SK-N-SH (cell line): ENCODE measurements around the gene WDR3. TPM values are rescaled to one million over a fixed set of nuclear protein-coding genes. Genes with fewer than 3 reads are reported as not detected.

ENCODE experiments used
- CTCF ChIA-PET: fragments of 300-600, 350-600 bp; formaldehyde crosslinking; extraction: SDS; loops from one replicate; lab custom pipeline; 2021; lab: Yijun Ruan, JAX
- POLR2A ChIA-PET: fragments of 350-600 bp; sonication (Branson Sonifier 250); formaldehyde crosslinking; extraction: SDS; loops from one replicate; lab custom pipeline; 2020; ENCODE audit warnings: antibody characterized with exemption, inconsistent platforms; lab: Yijun Ruan, JAX
- DNase-seq: peaks from one replicate; pipeline ENCODE4 v3.0.0; 2012
- H2AFZ ChIP-seq: fragments of 200-600 bp; sonication (generic); 2 replicates; pipeline ENCODE4 v1.8.1; 2016; ENCODE audit warnings: antibody characterized with exemption, mild to moderate bottlenecking, low read depth
- H3F3A ChIP-seq: fragments of 200-600 bp; sonication (generic); replicated peaks from 2 replicates; pipeline ENCODE3; 2016; ENCODE audit warnings: antibody characterized with exemption, mild to moderate bottlenecking; ENCODE audit not compliant: insufficient read depth
- H3K27ac ChIP-seq, 2 experiments: fragments of 200-500 bp in 1 of 2; fragments of 200-600 bp in 1 of 2; sonication (Bioruptor generic) in 1 of 2; sonication (generic), shearing (Covaris generic) in 1 of 2; 2 replicates each; pipeline versions ENCODE4 v1.5.1 to v1.6.1; 2014 to 2016; ENCODE audit warnings: low read depth in 2 of 2, inconsistent platforms in 1 of 2, low read length in 1 of 2, mild to moderate bottlenecking in 1 of 2, mixed read lengths in 1 of 2
- H3K27me3 ChIP-seq: fragments of 200-600 bp; sonication (generic), shearing (Covaris generic); 2 replicates; pipeline ENCODE4 v1.6.1; 2016; ENCODE audit warnings: mixed run types; ENCODE audit not compliant: insufficient read depth
- H3K36me3 ChIP-seq, 2 experiments: fragments of 200-500 bp in 1 of 2; fragments of 200-600 bp in 1 of 2; sonication (Bioruptor generic) in 1 of 2; sonication (generic) in 1 of 2; replicated peaks in 1 of 2; 2 replicates each; pipeline versions ENCODE3 to v1.5.1; 2014 to 2016; ENCODE audit warnings: low read length in 1 of 2, mild to moderate bottlenecking in 1 of 2; ENCODE audit not compliant: insufficient read depth in 2 of 2, control insufficient read depth in 1 of 2
- H3K4me1 ChIP-seq, 2 experiments: fragments of 200-500 bp in 1 of 2; fragments of 200-600 bp in 1 of 2; sonication (Bioruptor generic) in 1 of 2; sonication (generic), shearing (Covaris generic) in 1 of 2; 2 replicates each; pipeline versions ENCODE4 v1.5.1 to v1.6.1; 2014 to 2016; ENCODE audit warnings: low read depth in 1 of 2, low read length in 1 of 2, mixed run types in 1 of 2; ENCODE audit not compliant: insufficient read depth in 2 of 2, control insufficient read depth in 1 of 2
- H3K4me2 ChIP-seq: fragments of 200-600 bp; sonication (generic), shearing (Covaris generic); 2 replicates; pipeline ENCODE4 v1.6.1; 2017; ENCODE audit warnings: mixed run types
- H3K4me3 ChIP-seq, 2 experiments: fragments of 200-500 bp in 1 of 2; fragments of 200-600 bp in 1 of 2; sonication (Bioruptor generic) in 1 of 2; sonication (generic), shearing (Covaris generic) in 1 of 2; 2 replicates each; pipeline versions ENCODE4 v1.5.1 to v1.8.1; 2014 to 2016; ENCODE audit warnings: low read depth in 2 of 2, inconsistent platforms in 1 of 2, low read length in 1 of 2, mild to moderate bottlenecking in 1 of 2, mixed read lengths in 1 of 2, moderate library complexity in 1 of 2
- H3K79me2 ChIP-seq: fragments of 200-600 bp; sonication (generic); 2 replicates; pipeline ENCODE4 v1.8.1; 2017; ENCODE audit warnings: mild to moderate bottlenecking; ENCODE audit not compliant: insufficient read depth
- H3K9ac ChIP-seq: fragments of 200-600 bp; sonication (generic); 2 replicates; pipeline ENCODE4 v1.6.1; 2017; ENCODE audit warnings: mixed run types
- H3K9me2 ChIP-seq: fragments of 200-600 bp; sonication (generic); 2 replicates; pipeline ENCODE4 v1.6.1; 2017; ENCODE audit warnings: mixed run types
- H3K9me3 ChIP-seq: fragments of 200-600 bp; sonication (generic); 2 replicates; pipeline ENCODE4 v1.6.1; 2017; ENCODE audit warnings: mixed run types, mild to moderate bottlenecking, moderate library complexity
- H4K20me1 ChIP-seq: fragments of 200-600 bp; sonication (generic); 2 replicates; pipeline ENCODE4 v1.6.1; 2017; ENCODE audit warnings: mild to moderate bottlenecking, mixed run types; ENCODE audit not compliant: insufficient read depth
- CTCF ChIP-seq: fragments of 200-600 bp; sonication (generic); IDR thresholded peaks from 2 replicates; pipeline ENCODE4 v1.6.1; 2017; ENCODE audit warnings: antibody characterized with exemption, mild to moderate bottlenecking, moderate library complexity
- ELF1 ChIP-seq: IDR thresholded peaks from 2 replicates; pipeline ENCODE4 v1.4.0; 2012
- EZH2phosphoT487 ChIP-seq: fragments of 200-600 bp; sonication (generic); IDR thresholded peaks from 2 replicates; pipeline ENCODE4 v1.6.1; 2017; ENCODE audit warnings: low read depth, mixed run types, mild to moderate bottlenecking, antibody characterized with exemption, moderate library complexity, borderline replicate concordance
- FOSL2 ChIP-seq: IDR thresholded peaks from 2 replicates; pipeline ENCODE4 v1.4.0; 2012; ENCODE audit warnings: low read depth, mild to moderate bottlenecking, moderate library complexity, borderline replicate concordance
- FOXM1 ChIP-seq: IDR thresholded peaks from 2 replicates; pipeline ENCODE4 v1.4.0; 2012; ENCODE audit warnings: low read depth, mild to moderate bottlenecking
- GATA2 ChIP-seq: sonication (generic); formaldehyde crosslinking; IDR thresholded peaks from 2 replicates; pipeline ENCODE4 v1.5.0; 2020; ENCODE audit warnings: mild to moderate bottlenecking, missing genetic modification reagents
- IRF3 ChIP-seq: fragments of 150-350 bp; IDR thresholded peaks from 2 replicates; pipeline ENCODE4 v1.6.1; 2016; ENCODE audit warnings: mild to moderate bottlenecking, low read depth, low read length
- MAX ChIP-seq: IDR thresholded peaks from 2 replicates; pipeline ENCODE4 v1.4.0; 2012; ENCODE audit warnings: low read depth
- MEF2A ChIP-seq: IDR thresholded peaks from 2 replicates; pipeline ENCODE4 v1.4.0; 2012; ENCODE audit warnings: low read depth, borderline replicate concordance
- NRF1 ChIP-seq: IDR thresholded peaks from 2 replicates; pipeline ENCODE4 v1.6.1; 2012; ENCODE audit warnings: low read depth, mild to moderate bottlenecking, low read length
- POLR2AphosphoS5 ChIP-seq: IDR thresholded peaks from 2 replicates; pipeline ENCODE4 v1.6.1; 2012; ENCODE audit warnings: low read depth, low read length
- RCOR1 ChIP-seq: fragments of 150-350 bp; IDR thresholded peaks from 2 replicates; pipeline ENCODE4 v1.6.1; 2017; ENCODE audit warnings: antibody characterized with exemption, low read length
- REST ChIP-seq: IDR thresholded peaks from 2 replicates; pipeline ENCODE4 v1.6.1; 2012; ENCODE audit warnings: mild to moderate bottlenecking, low read depth, low read length, moderate library complexity
- RFX5 ChIP-seq: IDR thresholded peaks from 2 replicates; pipeline ENCODE4 v1.6.1; 2012; ENCODE audit warnings: mild to moderate bottlenecking, improper control_type of control experiment, low read length
- RXRA ChIP-seq: IDR thresholded peaks from 2 replicates; pipeline ENCODE4 v1.4.0; 2012; ENCODE audit warnings: low read depth, mild to moderate bottlenecking, borderline replicate concordance
- SIN3A ChIP-seq: IDR thresholded peaks from 2 replicates; pipeline ENCODE4 v1.6.1; 2012; ENCODE audit warnings: low read depth, mild to moderate bottlenecking, low read length, moderate library complexity, borderline replicate concordance
- TAF1 ChIP-seq: IDR thresholded peaks from 2 replicates; pipeline ENCODE4 v1.6.1; 2012; ENCODE audit warnings: low read depth, mild to moderate bottlenecking, low read length, moderate library complexity, borderline replicate concordance
- USF2 ChIP-seq: fragments of 150-350 bp; IDR thresholded peaks from 2 replicates; pipeline ENCODE4 v1.6.1; 2017; ENCODE audit warnings: antibody characterized with exemption, low read length, low read depth, borderline replicate concordance
- ZBTB33 ChIP-seq: IDR thresholded peaks from 2 replicates; pipeline ENCODE4 v1.4.0; 2012; ENCODE audit warnings: low read depth, borderline replicate concordance
- WGBS: methylation state at CpG from one replicate; pipeline ENCODE4 v1.1.6; 2017; ENCODE audit warnings: low lambda C conversion rate; 5-methylcytosine and 5-hydroxymethylcytosine counted together
- polyA plus RNA-seq, 3 experiments: library from polyadenylated mRNA; depleted of rRNA; stranded (reverse); fragments of >200 nt; gene quantifications; 2 replicates each; pipeline ENCODE4 v1.2.3, GENCODE V29; 2012

The WDR3 gene
- polyA plus RNA-seq, 1 of the 3 experiments (the other 2 are of a cell fraction): 26.9 TPM

DNA sequence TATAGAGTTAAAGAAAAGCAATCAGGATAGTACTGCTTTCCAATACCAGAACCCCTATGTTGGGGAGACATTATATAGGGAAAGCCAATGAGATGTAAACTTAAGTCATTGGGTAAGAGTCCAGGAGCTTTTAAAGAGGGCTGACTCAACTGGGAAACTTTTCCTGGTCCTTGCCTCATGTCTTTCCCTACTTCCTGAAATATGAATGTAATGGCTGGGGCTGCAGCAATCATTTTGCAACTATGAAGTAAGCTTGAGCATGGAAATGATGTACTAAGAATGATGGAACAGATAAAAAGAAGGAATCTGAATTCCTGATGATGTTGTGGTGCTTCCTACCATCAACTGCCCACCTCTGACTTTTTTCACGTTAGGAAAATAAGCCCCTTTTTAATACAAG is 55.7 kb downstream of the WDR3 start:
- Histone ChIP-seq H3K4me3 (no peak overlapping the region), H3K9me3 (no peaks in the 10 kb centered on the region), H2AFZ (no peak overlapping the region), H3K4me1 (no peaks in the 10 kb centered on the region), H3K9me2 (no peaks in the 10 kb centered on the region), H4K20me1 (no peaks in the 10 kb centered on the region), H3K4me2 (no peak overlapping the region), H3K36me3 (no peaks in the 10 kb centered on the region), H3F3A (no peaks in the 10 kb centered on the region), H3K27ac (no peak overlapping the region), H3K79me2 (no peaks in the 10 kb centered on the region), H3K27me3 (no peaks in the 10 kb centered on the region)
- ChIA-PET CTCF (no interaction called here), POLR2A (no interaction called here)
- WGBS: 0% methylated on average over 1 of the region's 1 CpG
- DNase-seq: no peak
- TF ChIP-seq USF2 (no peak), RFX5 (no peak), NRF1 (no peak), SIN3A (no peak), RXRA (no peak), POLR2AphosphoS5 (no peak), MAX (no peak), TAF1 (no peak), FOXM1 (no peak), MEF2A (no peak), RCOR1 (no peak), EZH2phosphoT487 (no peak), FOSL2 (no peak), CTCF (no peak)
- TF ChIP-seq, all 33 proteins: peak for 0
- no peak overlapping the region for H3K9ac ChIP-seq

DNA sequence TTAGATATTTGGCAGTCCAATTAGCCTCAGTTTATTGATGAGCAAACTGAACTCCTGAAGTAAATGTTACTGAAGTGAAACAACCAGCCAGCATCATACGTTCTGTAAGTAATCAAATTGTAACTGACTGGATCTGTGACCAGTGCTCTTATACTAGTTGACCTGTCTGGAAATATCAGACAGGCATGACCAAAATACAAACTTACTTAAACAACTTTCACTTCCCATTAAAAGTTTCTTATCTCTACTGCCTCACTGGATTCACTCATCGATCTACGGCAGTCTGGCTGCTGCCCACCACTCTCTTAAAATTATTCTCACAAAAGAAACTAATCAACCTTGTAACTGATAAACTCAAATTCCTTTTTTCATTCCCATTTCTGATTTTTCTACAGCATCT is 56.4 kb downstream of the WDR3 start:
- Histone ChIP-seq H3K4me2 (no peak overlapping the region), H3K9me2 (no peaks in the 10 kb centered on the region), H2AFZ (no peak overlapping the region), H3K9me3 (no peaks in the 10 kb centered on the region), H3K4me1 (no peaks in the 10 kb centered on the region), H3K27ac (no peak overlapping the region), H4K20me1 (no peaks in the 10 kb centered on the region), H3K36me3 (no peaks in the 10 kb centered on the region), H3K4me3 (no peak overlapping the region), H3K27me3 (no peaks in the 10 kb centered on the region), H3F3A (no peaks in the 10 kb centered on the region), H3K9ac (no peak overlapping the region), H3K79me2 (no peaks in the 10 kb centered on the region)
- DNase-seq: no peak
- ChIA-PET CTCF (no interaction called here), POLR2A (no interaction called here)
- 46% methylated on average over 3 of the region's 3 CpGs for WGBS
- TF ChIP-seq REST (no peak), IRF3 (no peak), ELF1 (no peak), POLR2AphosphoS5 (no peak), ZBTB33 (no peak), GATA2 (CRISPR knock-in tag) (no peak)
